Measurements from ENCODE around the gene MMADHC.

- no peak for TF ChIP-seq CTCF (IDR thresholded peaks at IDR 0.05)
- TF ChIP-seq POLR2AphosphoS5 (IDR thresholded peaks at IDR 0.05) = no peak
- no peak for TF ChIP-seq POLR2A (IDR thresholded peaks at IDR 0.05)
Observed at GRCh38 chr2:149552830-149553229, 34.7 kb downstream of the MMADHC start.
